Spleen (tissue), 11 donors: ENCODE results near the gene LMBR1L. TPM values are rescaled to one million over a fixed set of nuclear protein-coding genes. Genes with fewer than 3 reads are reported as not detected.

Source experiments
- DNase-seq: peaks from one replicate; pipeline ENCODE4 v3.0.0-alpha.2; 2020
- H3K27ac ChIP-seq, 8 donors: fragments of 200-600 bp; sonication (generic) in 7 of 8; 1 replicate in 4 of 8; 2 replicates in 4 of 8; pipeline versions ENCODE4 v1.5.0 to v1.8.0; 2016 to 2021; ENCODE audit warnings: inconsistent platforms in 4 of 8, mild to moderate bottlenecking in 4 of 8, moderate library complexity in 1 of 8
- H3K27me3 ChIP-seq, 7 donors: fragments of 200-600 bp; sonication (generic) in 6 of 7; replicated peaks in 1 of 7; 1 replicate in 4 of 7; 2 replicates in 3 of 7; pipeline versions ENCODE4 v1.5.0 to v1.8.0; 2016 to 2021; ENCODE audit warnings: inconsistent platforms in 3 of 7, mild to moderate bottlenecking in 1 of 7
- H3K36me3 ChIP-seq, 6 donors: fragments of 200-600 bp; sonication (generic) in 5 of 6; 1 replicate in 4 of 6; 2 replicates in 2 of 6; pipeline versions ENCODE4 v1.5.0 to v1.8.0; 2016 to 2021; ENCODE audit warnings: inconsistent platforms in 2 of 6
- H3K4me1 ChIP-seq, 6 donors: fragments of 200-600 bp; sonication (generic) in 5 of 6; 1 replicate in 3 of 6; 2 replicates in 3 of 6; pipeline versions ENCODE4 v1.5.0 to v1.8.0; 2016 to 2021; ENCODE audit warnings: inconsistent platforms in 3 of 6
- H3K4me3 ChIP-seq, 8 donors: fragments of 200-600 bp; sonication (generic) in 7 of 8; 1 replicate in 4 of 8; 2 replicates in 4 of 8; pipeline versions ENCODE4 v1.5.0 to v1.8.0; 2016 to 2021; ENCODE audit warnings: inconsistent platforms in 4 of 8, mild to moderate bottlenecking in 4 of 8, moderate library complexity in 2 of 8
- H3K9me3 ChIP-seq, 8 donors: fragments of 200-600 bp; sonication (generic) in 7 of 8; 1 replicate in 4 of 8; 2 replicates in 4 of 8; pipeline versions ENCODE4 v1.5.0 to v1.8.0; 2016 to 2021; ENCODE audit warnings: inconsistent platforms in 4 of 8
- CTCF ChIP-seq, 11 experiments: fragments of 200-600 bp in 7 of 11; fragments of 450-650 bp in 4 of 11; sonication (generic) in 4 of 11; IDR thresholded peaks in 8 of 11; conservative IDR thresholded peaks in 3 of 11; 1 replicate in 7 of 11; 2 replicates in 4 of 11; pipeline versions ENCODE4 v1.4.0 to v1.8.0; 2016 to 2021; ENCODE audit warnings: antibody characterized with exemption in 11 of 11, inconsistent platforms in 4 of 11, mild to moderate bottlenecking in 1 of 11
- POLR2A ChIP-seq, 3 donors: fragments of 450-650 bp; IDR thresholded peaks; one replicate each; pipeline ENCODE4 v1.5.1; 2017; ENCODE audit warnings: antibody characterized with exemption in 3 of 3, mild to moderate bottlenecking in 1 of 3
- POLR2AphosphoS5 ChIP-seq, 3 donors: sonication (generic); formaldehyde crosslinking; IDR thresholded peaks; one replicate each; pipeline ENCODE4 v1.5.1; 2017; ENCODE audit warnings: antibody characterized with exemption in 3 of 3
- WGBS, 5 donors: extraction: QIAGEN DNeasy Blood & Tissue Kit in 3 of 5; methylation state at CpG; one replicate each; pipeline versions ENCODE4 v1.1.5 to v1.1.7; 2013 to 2018; 5-methylcytosine and 5-hydroxymethylcytosine counted together
- intact Hi-C: fragments of 100-400 bp; cut with DNase I; formaldehyde crosslinking; loops from one replicate; pipeline ENCODE4 v1.15.0; 2023; ENCODE audit warnings: low total_unique reads
- polyA plus RNA-seq, 3 donors: library from polyadenylated mRNA; stranded (reverse); fragments of 200-250 nt; gene quantifications; one replicate each; pipeline ENCODE4 v1.2.1, GENCODE V29; 2013
- total RNA-seq, 7 donors: library from RNA; depleted of rRNA in 3 of 7; stranded (reverse); fragments of >200 nt in 3 of 7; fragmentation: NEBNext Ultra II Directional in 4 of 7; extraction: Animal tissue kit (Norgen Biotek cat#: 25700) in 4 of 7; gene quantifications; one replicate each; pipeline versions ENCODE4 v1.1.0 to v1.2.1, GENCODE V29; 2016 to 2021
- donor health status: healthy with polysubstance abuse.
- donor health status: DM: no; HTN: no; CAD: no; lungs with moderate emphysema.
- donor health status: DM: no; HTN: no; CAD: no.
- donor health status: Bipolar disorder and iron deficiency.
- donor health status: healthy.
- donor health status: DM: no; HTN: no; CAD: no.
- donor health status: DM: yes; HTN: yes; CAD: no.

Gene LMBR1L
- total and polyA plus RNA-seq, 10 donors = 44.1 to 108 (median 74.6) TPM

DNA sequence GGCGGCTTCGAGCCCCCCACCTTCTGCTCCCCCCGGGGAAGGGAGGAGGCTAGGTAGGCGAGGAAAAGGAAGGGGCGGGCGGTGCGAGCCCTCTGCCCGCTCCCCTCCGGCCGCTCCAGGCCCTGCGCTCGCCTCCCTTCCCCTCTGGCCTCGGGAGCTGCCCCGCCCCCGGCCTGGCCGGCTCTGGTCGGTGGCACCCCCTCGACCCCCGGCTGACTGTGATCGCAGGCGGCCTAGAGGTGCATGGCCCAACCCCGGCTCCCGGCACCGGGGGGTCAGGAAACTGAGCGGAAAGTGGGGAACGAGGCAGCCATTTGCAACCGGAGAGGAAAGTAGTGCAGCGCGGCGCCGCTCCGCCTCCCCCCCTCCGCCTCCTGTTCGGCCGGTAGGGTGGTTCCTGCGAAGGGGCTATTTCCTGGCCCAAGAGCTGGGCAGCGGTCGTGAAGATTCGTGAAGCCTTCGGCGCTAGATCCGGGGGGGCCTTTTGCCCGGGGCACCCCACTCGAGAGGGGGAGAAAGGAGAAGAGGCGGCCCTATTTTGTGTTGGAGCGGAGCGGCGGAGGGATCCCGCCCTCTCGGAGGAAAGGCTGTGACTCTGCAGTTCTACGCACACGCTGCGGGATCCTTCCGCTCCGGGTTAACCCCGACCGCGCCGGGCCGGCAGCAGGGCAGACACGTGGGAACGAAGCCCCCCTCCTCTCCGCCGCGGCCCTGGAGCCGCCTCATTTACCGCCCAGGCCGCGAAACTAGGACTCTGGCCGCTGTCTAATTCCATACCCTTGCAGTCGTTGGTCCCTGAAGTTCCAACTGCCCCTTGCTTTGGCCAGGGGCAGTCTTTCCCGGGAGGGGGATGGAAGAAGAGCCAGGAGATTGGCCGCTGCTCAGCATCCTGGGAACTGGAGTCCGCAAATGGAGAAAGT, 50.1 kb downstream of the LMBR1L start, which contains the start of gene KMT2D:
TSS of gene KMT2D (minus strand) at position 558 of the 920 bp plus-strand sequence. CDS start 5,470 bp downstream, outside the sequence.
- Histone ChIP-seq H3K9me3 (no peaks in the 10 kb centered on the region), H3K27ac (peak within 1 kb of the TSS; percentile 92 to 100 (median 97)), H3K4me3 (peak within 1 kb of the TSS; percentile 83 to 97 (median 93)), H3K36me3 (peaks cover 0 to 9% (median 0%) of the 10 kb centered on the region in 6 donors), H3K4me1 (peaks cover 30 to 70% (median 54%) of the 10 kb centered on the region in 6 donors), H3K27me3 (no peaks in the 10 kb centered on the region)
- peak in 1 of 3 donors; percentile 88 for TF ChIP-seq POLR2A (IDR thresholded peaks at IDR 0.05)
- TF ChIP-seq POLR2AphosphoS5 (IDR thresholded peaks at IDR 0.05) = peak; percentile 85 to 89 (median 87)
- TF ChIP-seq CTCF (IDR thresholded peaks at IDR 0.05 in 8 of 11, conservative IDR thresholded peaks at IDR 0.05 in 3 of 11) = peak in 10 of 11 experiments; percentile 14 to 72 (median 50)
- intact Hi-C loops = loop anchor here (10.0 kb wide), 1 partner anchor 64 kb away; no protein-coding TSS in a partner anchor
- DNase-seq = peak; percentile 97
- 0 to 2% (median 0%) methylated on average over 21 to 74 of the region's 74 CpGs for WGBS, 5 donors

DNA sequence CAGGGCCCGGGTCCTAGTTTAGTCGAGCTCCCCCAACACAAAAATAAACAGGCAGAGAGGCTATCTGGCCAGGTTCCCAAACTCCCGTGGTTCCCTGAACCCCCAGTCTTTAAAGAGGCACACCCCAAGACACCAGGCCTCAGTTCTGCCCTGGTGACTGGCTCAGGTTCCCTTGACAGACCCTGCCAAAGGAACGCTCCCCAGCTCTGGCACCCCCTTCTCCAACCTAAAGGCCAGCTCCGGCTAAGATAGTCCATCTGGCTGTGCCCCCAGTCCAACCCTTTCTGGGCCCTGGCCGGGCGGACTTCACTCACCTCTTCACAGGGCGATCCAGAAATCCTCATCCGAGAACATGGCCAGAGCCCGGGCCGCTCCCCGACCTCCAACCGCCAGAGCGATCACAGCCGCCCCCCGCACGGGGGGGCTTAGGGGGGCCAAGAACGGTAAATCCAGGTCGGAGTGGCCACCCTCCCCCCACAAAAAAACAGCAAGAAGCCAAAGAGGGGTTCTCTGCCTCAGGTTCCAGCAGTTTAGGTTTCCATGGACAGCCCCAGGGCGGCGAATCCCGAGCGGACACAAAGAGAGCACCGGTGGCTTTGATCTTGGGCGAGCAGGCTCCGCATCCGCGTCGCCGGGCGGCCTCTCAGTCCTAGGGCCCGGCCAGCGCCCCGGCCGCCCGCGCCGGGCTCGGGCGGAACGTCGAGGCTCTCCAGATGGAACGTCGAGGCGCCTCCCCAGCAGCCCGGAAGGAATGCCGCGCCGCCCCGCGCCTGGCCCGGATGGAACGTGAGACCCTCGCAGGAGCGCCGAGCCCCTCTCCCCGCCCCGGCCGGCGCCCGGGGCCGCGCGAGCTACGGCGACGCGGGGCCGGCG, 51.1 kb downstream of the LMBR1L start:
- H3K4me1 ChIP-seq = peaks cover 39 to 80% (median 64%) of the 10 kb centered on the region in 6 donors
- H3K27me3 ChIP-seq = no peaks in the 10 kb centered on the region
- intact Hi-C loops = loop anchor here (10.0 kb wide), 1 partner anchor 65 kb away; no protein-coding TSS in a partner anchor

GRCh38 chr12:49059045-49059298, 51.7 kb downstream of the LMBR1L start:
- H3K4me1 ChIP-seq = peaks cover 39 to 82% (median 64%) of the 10 kb centered on the region in 6 donors
- 0 to 6% (median 5%) methylated on average over 1 of the region's 1 CpG for WGBS, 5 donors
- intact Hi-C loops = no loop called here

More for the DNA sequence above, 51.1 kb downstream of the LMBR1L start:
- peak in 1 of 3 donors; percentile 9 for TF ChIP-seq POLR2AphosphoS5 (IDR thresholded peaks at IDR 0.05)
- TF ChIP-seq POLR2A (IDR thresholded peaks at IDR 0.05) = no peak
- DNase-seq = peak; percentile 88
- Histone ChIP-seq H3K36me3 (peaks cover 3 to 8% (median 7%) of the 10 kb centered on the region in 6 donors), H3K4me3 (peak overlapping the region; percentile 83 to 97 (median 93)), H3K9me3 (no peaks in the 10 kb centered on the region), H3K27ac (peak overlapping the region; percentile 92 to 100 (median 97))
- 0 to 1% (median 0%) methylated on average over 24 to 70 of the region's 70 CpGs for WGBS, 5 donors

More at GRCh38 chr12:49059045-49059298, 51.7 kb downstream of the LMBR1L start:
- peak overlapping the region; percentile 83 to 97 (median 93) for H3K4me3 ChIP-seq
- no peaks in the 10 kb centered on the region for H3K9me3 ChIP-seq
- no peaks in the 10 kb centered on the region for H3K27me3 ChIP-seq
- H3K27ac ChIP-seq = peak overlapping the region; percentile 6 to 99 (median 97)
- TF ChIP-seq POLR2AphosphoS5 (IDR thresholded peaks at IDR 0.05) = no peak
- no peak for TF ChIP-seq CTCF (IDR thresholded peaks at IDR 0.05 in 8 of 11, conservative IDR thresholded peaks at IDR 0.05 in 3 of 11)
- TF ChIP-seq POLR2A (IDR thresholded peaks at IDR 0.05) = no peak
- DNase-seq = no peak
- H3K36me3 ChIP-seq = peaks cover 4 to 14% (median 13%) of the 10 kb centered on the region in 6 donors
